Measurements from ENCODE around the gene ZDHHC1. TPM values are rescaled to one million over a fixed set of nuclear protein-coding genes. Genes with fewer than 3 reads are reported as not detected.

Gene ZDHHC1
- total and polyA plus RNA-seq, 2 experiments from 2014 or later, result 18.7 to 22.4 TPM

- Histone ChIP-seq H3K36me3 (peaks cover 3% of the 10 kb centered on the region), H3K4me3 (no peak overlapping the region), H3K4me1 (ENCODE audit: low read depth) (no peaks in the 10 kb centered on the region), H3K27me3 (peaks cover under 1% of the 10 kb centered on the region), H3K27ac (no peak overlapping the region), H3K9me3 (ENCODE audit: low read depth) (no peaks in the 10 kb centered on the region)
- no peak for TF ChIP-seq CTCF (IDR thresholded peaks at IDR 0.05; ENCODE audit: low read depth, low read length)
- DNase-seq (ENCODE audit: low read depth in 1 of 2, low spot score in 1 of 2), result no peak
These were observed 22.6 kb upstream of the ZDHHC1 start for GRCh38 chr16:67438824-67439393.

GRCh38 chr16:67438098-67438791 lies 22.0 kb upstream of the ZDHHC1 start:
- no peaks in the 10 kb centered on the region for H3K9me3 ChIP-seq (ENCODE audit: low read depth)
- H3K4me1 ChIP-seq (ENCODE audit: low read depth), result no peaks in the 10 kb centered on the region
- H3K4me3 ChIP-seq, result no peak overlapping the region
- H3K27ac ChIP-seq, result no peak overlapping the region
- TF ChIP-seq CTCF (IDR thresholded peaks at IDR 0.05; ENCODE audit: low read depth, low read length), result no peak
- peaks cover 3% of the 10 kb centered on the region for H3K36me3 ChIP-seq
- no peak for DNase-seq (ENCODE audit: low read depth in 1 of 2, low spot score in 1 of 2)
- H3K27me3 ChIP-seq, result peaks cover 8% of the 10 kb centered on the region

- no peak for DNase-seq (ENCODE audit: low read depth in 1 of 2, low spot score in 1 of 2)
- Histone ChIP-seq H3K27ac (no peak overlapping the region), H3K4me3 (no peak overlapping the region), H3K4me1 (ENCODE audit: low read depth) (no peaks in the 10 kb centered on the region), H3K9me3 (ENCODE audit: low read depth) (no peaks in the 10 kb centered on the region), H3K36me3 (peaks cover 3% of the 10 kb centered on the region), H3K27me3 (peaks cover 15% of the 10 kb centered on the region)
- TF ChIP-seq CTCF (IDR thresholded peaks at IDR 0.05; ENCODE audit: low read depth, low read length), result no peak
These were observed 21.2 kb upstream of the ZDHHC1 start for GRCh38 chr16:67437513-67437912.

- Histone ChIP-seq H3K4me1 (ENCODE audit: low read depth) (no peaks in the 10 kb centered on the region), H3K9me3 (ENCODE audit: low read depth) (no peaks in the 10 kb centered on the region), H3K27me3 (peaks cover 23% of the 10 kb centered on the region), H3K36me3 (peaks cover 3% of the 10 kb centered on the region), H3K27ac (no peak overlapping the region), H3K4me3 (no peak overlapping the region)
- no peak for TF ChIP-seq CTCF (IDR thresholded peaks at IDR 0.05; ENCODE audit: low read depth, low read length)
- DNase-seq (ENCODE audit: low read depth in 1 of 2, low spot score in 1 of 2), result no peak
These were observed 20.4 kb upstream of the ZDHHC1 start for GRCh38 chr16:67436640-67437193.

GRCh38 chr16:67435758-67436164 lies 19.5 kb upstream of the ZDHHC1 start:
- Histone ChIP-seq H3K27ac (no peak overlapping the region), H3K4me1 (ENCODE audit: low read depth) (no peaks in the 10 kb centered on the region), H3K36me3 (peaks cover 3% of the 10 kb centered on the region), H3K4me3 (no peak overlapping the region), H3K9me3 (ENCODE audit: low read depth) (no peaks in the 10 kb centered on the region), H3K27me3 (peaks cover 31% of the 10 kb centered on the region)
- no peak for TF ChIP-seq CTCF (IDR thresholded peaks at IDR 0.05; ENCODE audit: low read depth, low read length)
- DNase-seq (ENCODE audit: low read depth in 1 of 2, low spot score in 1 of 2), result no peak
